Bone marrow (tissue), 2 donors: ENCODE results near the gene PTPRQ.

Source experiments
- DNase-seq, 2 donors: peaks; one replicate each; lab custom pipeline; 2025; lab: John Stamatoyannopoulos, UW

PTPRQ gene

DNA sequence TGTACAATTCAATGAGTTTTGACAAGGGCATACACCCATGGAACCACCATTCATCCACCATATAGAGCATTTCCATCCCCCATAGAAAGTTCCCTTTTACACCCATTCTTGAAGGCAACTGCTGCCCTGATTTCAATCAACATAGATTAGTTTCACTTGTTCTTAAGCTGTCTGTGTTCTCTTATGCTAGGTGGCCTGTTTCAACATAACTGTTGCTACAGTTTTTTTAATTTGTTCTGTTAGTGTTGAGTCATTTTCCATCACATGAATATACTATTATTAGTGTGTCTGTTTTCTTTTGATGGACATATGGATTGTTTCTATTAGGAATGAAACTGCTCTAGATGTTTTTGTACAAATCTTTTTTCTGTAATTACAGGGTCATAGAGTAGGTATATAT, 123.4 kb downstream of the PTPRQ start:
- DNase-seq = no peak

DNA sequence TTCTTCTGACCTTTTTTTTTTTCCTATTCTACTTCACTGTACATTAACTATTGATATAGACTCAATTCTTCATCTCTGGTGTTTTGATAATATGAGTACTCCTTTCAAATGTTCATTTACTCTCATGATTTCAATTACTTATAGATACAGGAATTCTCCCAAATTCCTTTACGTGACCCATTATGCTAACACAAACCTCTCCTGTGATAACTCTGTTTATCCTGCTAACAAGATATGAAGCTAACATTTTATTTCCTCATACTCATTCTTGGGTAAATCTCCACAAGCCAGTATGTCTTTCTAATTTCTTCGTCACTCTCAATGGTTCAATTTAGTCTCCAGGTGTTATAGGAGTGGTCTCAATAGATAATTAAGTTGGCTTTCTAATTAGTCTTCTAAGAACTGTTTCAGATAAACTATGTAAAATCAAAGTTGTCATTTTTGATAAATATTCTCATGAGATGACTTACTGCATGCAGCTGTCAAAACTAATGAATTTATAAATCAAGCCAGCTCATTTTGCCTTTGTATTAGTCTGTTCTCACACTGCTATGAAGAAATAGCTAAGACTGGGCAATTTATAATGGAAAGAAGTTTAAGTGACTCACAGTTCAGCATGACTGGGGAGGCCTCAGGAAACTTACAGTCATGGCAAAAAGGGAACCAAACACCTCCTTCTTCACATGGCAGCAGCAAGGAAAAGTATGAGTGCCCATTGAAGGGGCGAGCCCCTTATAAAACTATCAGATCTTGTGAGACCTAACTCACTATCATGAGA, 132.8 kb downstream of the PTPRQ start:
- no peak for DNase-seq

DNA sequence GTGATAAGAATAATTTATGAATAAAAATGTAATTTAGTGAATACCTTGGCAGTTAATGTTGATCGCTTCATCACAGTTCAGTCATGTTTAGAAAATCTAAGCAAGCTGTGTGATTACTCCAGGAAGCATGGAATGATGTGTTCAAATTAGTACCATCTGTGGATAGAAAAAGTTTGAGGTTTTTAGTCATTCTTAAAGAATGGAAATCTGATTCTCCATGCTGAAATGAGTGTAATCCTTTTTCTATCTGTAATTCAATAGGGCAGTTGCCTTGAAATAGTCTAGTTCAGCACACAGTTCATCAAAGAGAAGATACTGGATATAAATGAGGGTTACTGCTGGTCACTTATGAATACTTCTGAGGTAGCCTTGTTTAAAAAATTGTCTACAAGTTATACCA, 136.2 kb downstream of the PTPRQ start:
- no peak for DNase-seq

DNA sequence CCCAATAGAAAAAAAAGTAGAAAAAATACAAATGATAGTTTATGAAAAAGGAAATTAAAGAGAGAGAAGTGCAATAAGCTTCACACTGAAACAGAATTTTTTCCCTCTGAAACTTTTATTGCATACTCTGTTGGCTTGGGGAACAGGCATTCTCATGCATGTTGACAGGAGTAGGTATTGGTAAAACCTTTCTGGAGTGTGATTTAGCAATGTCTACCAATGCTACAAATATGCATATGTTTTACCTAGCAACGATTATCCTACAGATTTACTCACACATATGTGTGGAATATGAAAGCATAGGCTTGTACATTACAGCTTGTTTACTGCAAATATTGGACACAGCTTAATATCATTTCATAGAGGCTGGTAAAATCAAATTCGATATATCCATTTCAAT, 137.7 kb downstream of the PTPRQ start:
- no peak for DNase-seq

DNA sequence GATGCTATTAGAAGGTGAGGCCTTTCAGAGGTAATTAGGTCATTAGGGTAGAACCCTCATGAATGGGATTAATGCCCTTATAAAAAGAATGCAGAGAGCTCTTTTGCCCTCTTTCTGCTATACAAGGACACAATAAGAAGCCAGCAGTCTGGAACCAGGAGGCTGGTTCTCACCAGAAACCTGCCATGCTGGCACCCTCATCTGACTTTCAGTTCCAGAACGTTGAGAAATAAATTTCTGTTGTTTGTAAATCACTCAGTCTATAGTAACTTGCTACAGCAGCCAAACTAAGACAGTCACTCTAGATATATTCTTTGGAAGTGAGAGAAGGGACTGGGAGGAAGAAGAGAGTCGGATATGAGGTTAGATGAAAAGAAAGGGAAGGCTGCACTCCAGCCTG, 138.4 kb downstream of the PTPRQ start:
- DNase-seq = no peak

DNA sequence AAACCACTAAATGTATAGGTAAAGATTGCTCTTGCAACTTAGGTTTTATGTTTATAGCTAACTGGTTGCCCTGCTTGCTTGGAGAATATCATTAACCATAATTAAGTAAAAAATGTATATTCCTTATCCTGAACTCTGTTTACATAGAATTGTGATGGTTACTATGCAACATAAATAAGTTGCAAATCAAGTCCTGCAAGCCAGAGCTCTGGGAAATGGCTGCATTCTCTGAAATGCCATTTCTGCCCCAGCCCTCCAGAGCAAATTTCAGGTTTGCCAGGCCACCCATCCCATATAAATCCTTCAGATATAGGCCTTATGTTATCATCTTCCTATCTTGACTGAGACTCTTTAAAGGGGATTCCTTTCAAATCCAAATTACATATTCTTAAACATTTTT, 145.0 kb downstream of the PTPRQ start:
- DNase-seq = no peak

DNA sequence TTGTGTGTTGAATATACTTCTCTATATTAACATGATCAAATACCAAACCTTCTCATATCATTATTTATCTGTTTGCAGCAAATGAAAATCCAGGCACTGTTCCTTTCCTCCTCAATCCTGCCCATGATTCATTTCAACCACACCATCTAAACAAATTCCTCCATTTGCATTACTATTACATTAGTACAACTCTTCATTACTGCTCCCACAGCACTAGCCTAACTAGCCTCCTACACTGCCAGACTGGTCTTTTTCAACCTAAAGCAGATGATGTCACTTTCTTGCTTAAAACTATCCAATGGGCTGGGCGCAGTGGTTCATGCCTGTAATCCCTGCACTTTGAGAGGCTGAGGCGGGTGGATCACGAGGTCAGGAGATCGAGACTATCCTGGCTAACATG, 146.1 kb downstream of the PTPRQ start:
- no peak for DNase-seq

DNA sequence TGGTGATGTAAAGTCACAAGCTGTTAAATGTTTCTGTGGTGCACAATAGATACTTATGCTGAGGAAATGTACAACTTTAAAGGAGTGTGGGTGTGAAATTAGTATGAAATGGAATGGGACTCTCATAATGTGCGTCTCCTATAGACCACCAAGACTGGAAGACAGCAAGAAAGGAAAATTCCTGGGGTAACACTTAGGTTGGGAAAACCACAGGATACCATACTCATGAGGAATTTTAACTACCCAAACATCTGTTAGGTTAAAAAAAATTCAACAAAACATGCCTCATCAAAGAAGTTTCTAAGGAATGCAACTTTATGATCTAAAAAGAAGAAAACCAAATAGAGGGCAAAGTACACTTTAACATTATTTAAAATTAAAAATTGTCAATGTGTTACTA, 149.7 kb downstream of the PTPRQ start:
- no peak for DNase-seq

DNA sequence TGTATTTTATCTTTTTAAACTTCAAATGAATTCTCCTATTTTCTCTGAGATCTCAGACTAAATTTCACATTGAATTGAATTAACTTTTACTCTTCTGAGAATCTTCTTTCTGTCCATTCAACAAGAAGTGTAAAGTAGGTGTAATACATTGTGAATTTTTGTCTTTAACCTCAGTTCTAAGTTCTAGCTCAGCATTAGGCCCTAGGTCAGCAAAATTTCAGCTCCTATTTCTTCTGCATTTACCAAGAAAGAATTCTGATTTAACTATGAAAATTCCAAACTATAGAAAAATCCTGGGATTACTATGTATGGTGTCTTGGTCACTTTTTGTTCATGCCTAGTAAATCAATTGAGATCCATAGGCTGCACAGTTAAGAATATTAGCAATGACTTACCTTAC, 152.5 kb downstream of the PTPRQ start:
- DNase-seq = no peak

DNA sequence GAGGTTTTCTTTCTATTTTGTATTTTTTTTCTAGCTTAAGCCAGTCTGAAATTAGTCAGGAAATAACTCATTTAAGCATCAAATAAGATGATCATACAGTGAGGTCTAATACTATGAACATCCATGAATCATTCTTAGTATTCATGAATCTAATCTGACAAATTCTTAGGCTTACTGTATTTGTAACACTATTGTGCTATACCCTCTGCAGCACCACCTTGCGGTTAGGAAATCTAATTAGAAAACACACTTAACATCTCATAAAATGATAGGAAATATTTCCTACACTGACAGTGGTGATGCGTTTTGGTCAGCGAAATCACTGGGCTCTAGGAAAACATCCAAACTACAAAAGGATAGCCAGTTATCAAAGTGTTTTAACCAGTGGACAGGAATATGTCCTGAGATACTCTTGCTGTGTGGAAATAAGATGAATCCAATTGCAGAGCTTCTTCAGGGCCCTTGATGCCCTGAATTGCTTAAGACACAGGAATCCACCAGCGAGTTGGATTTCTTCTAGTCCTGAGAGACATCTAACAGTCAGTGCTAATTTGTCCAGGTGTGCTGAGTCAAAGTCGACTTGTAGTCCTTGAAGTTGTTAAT, 154.1 kb downstream of the PTPRQ start:
- no peak for DNase-seq

DNA sequence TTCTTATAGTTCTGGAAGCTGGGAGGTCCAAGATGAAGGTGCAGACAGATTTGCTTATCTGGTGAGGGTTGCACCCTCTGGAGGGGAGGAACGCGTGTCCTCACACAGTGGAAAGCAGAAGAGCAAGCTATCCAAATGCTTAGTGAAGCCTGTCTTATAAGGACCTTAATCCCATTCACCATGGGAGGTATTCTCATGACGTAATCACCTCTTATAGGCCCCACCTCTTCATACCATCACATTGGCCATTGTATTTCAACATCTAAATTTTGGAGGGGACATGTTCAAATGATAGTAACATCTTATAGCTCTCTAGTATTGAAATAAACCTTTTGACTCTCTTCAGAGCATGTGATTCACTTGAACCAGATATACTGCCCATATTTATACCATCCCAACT, 158.4 kb downstream of the PTPRQ start:
- no peak for DNase-seq

DNA sequence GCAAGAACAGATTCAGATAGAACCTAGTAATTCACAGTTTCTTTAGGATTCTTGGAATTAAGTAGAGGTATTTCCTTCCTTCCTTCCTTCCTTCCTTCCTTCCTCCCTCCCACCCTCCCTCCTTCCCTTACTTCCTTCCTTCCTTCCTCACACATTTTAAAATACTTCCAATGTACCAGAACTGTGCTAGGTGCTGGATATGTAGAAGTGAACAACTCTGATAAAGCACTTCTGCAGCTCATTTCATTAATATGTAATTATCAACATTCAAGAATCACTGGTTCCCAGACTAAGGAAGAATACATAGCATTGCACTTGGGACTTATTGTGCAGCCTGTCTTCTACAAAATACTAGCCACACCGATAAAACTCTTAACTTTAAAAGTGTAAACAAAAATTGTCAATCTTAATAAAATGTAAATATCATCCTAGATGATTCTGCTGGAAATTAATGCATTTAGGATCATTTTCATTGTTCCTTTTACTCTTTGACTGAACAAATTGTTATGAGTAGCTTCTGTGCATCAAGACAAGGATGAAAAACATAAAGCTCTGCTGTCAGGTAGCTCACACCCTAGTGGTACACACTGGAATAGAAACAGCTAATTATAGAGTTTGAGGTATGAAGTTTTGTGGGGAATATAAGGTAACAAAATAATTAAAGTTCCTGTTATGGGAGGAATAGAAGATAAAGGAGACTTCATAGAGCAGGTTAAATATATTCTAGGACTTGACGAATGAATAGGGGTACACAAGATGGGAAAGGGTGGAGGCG, 163.5 kb downstream of the PTPRQ start:
- DNase-seq = no peak

DNA sequence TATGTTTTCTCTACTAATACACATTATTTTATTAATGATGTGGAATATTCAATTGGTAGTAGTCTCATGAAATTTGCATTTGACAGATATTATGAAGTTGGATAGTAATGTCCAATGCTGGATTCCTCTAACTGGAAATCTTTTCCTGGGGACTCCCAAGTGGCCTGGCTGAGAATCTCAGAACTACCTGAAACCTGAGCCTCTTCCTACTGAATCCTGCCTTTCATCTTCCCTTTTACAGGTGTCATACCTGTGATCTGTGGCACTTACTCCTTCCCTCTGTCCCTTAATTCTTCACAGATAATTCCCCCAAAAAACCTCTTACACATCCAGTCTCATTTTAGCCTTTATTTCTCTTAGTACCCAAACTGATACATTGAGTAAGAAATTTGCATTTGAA, 173.7 kb downstream of the PTPRQ start:
- no peak for DNase-seq

DNA sequence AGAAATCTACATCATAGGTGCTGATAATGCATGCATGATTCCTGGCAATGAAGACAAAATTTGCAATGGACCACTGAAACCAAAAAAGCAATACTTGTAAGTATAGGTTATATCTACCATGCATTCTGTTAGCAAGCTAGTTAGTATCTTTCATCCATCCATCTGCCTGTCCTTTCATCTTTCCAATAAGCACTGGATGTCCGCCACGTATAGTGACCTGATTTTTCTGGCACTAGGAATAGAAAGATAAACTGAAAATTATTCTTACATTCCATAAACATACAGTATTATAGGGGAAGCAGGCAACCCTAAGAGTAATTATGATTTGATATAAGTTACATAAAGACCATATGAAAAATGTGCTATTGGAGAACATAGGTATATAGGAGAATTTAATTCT, 176.2 kb downstream of the PTPRQ start:
- DNase-seq = no peak

DNA sequence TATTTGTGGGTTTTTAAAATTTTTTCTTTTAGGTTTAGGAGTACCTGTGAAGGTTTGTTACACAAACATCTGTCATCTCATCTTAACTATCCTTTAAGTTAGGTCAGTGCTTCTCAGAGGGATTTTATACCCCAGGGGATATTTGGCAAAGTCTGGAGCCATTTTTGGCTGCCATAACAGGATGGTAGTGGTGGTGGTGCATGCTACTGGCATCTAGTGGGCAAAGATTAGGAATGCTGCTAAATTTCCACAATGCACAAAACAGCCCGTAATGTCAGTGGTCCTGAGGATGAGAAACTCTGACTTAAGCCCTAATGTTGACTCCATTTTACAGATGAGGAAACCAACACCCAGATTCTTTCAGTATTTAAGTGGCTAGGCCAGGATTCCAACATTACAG, 178.2 kb downstream of the PTPRQ start:
- no peak for DNase-seq

DNA sequence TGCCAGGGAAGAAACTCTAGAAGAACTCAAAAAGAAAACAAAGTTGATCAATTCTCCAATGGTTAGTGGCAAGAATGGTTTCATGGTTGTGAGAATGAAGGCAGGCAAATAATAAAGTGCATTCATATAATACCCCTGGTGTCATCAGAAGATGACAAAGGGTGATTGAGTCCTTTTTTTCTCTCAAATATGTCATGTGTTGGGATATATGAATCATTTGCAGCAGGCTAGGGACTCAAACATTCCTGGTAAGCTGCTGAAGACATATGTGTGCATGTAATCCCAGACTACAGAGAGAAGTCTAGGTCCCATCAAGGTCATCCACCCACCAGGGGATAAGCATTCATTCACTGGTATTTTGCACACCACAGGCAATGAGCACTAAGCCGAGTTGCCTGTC, 181.0 kb downstream of the PTPRQ start:
- DNase-seq = no peak

DNA sequence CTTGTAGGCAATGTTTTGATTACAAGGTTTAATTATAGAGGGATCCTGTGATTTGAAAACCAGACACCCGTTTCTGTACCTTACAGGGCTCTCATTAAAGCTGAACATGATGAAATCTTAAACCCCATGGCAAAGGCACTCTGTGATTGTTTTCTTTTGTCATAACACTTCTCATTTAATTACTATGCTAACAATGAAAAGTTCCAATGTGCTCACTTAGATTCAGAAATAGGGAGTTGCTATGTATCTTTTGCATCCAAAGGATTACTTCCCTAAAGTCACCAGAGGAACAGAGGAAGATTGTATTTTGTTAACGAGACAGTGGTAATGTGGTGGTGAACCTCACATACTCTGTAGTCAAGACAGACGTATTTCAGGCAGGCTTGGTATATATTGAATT, 181.9 kb downstream of the PTPRQ start:
- no peak for DNase-seq

DNA sequence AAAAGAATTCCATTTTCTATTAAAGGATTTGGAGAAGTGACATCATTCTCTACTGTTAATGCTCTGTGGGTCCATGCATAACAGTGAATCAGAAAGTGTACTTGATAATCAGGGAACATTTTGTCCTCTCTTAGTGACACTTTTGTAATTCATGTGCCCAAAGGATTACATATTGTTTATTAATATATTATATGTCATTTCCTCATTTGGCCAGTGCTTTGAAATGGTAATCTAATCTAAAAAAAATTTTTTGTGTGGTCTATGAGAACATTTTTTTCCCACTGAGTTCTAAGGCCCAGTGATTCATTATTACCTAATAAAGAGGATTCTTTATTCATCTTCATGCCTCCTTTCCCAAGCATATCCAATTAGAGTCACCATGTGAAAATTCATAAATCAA, 183.7 kb downstream of the PTPRQ start:
- DNase-seq = no peak

DNA sequence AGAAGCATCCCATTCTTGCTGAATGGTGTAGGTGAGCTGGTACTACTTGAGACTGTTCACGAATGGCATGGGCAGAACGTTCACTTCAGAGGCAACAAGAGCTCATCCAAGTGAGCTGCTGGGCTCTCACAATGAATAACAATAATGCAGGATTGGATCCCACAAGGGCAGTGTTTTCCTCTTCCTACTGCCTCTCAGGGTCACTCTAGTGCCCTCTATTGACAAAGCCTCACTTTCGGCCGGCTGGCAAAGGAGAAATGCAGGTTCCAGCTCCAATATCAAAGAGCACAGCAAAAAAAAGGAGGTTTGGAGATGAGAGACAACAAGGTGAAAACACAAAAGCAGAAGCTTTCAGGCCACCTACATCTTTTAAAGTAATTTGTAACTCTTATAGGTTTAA, 188.8 kb downstream of the PTPRQ start:
- DNase-seq = no peak

DNA sequence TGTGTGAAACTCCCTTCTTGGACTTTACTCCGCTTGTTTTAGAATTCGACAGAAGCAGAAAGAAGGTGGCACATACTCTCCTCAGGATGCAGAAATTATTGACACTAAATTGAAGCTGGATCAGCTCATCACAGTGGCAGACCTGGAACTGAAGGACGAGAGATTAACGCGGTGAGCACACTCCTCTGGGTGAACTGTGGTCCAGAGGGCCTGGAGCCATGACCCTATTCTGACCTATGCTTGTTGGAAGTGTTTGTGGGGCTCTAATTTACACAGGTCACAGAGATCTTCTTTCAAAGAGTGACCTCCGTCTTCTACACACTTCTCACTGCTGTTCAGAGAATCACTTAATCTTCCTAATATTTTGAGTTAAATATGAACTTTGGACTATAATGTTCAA, 190.9 kb downstream of the PTPRQ start:
- DNase-seq = no peak

DNA sequence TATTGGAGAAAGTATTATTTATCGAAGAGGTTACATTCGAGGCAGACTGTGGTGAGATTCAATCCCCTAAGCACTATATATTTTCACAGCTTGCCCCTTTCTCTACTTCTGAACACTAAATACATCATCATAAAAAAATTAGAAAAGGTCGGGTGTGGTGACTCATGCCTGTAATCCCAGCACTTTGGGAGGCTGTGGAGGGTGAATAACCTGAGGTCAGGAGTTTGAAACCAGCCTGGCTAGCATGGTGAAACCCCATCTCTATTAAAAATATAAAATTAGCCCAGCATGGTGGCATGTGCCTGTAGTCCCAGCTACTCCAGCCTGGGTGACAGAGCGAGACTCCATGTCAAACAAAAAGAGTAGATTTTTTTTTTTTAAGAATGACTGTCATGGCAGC, 192.8 kb downstream of the PTPRQ start:
- no peak for DNase-seq

DNA sequence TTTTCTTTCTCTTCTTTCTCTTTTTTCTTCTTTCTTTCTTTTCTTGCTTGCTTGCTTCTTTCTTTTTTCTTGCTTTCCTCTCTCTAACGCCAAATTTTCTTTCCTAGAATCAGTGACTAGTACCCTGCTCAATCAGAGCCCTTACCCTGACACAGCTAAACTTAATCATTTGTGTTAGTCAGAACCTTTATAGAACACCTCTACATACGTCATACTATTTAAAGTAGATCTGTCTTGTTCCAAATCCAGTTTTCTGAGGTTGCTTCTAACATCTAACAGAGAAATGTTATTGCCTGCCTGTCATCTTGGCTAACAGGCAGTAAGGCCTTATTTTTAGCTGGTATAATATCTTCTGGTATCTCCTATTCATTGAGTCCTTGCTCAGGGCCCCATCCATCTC, 197.9 kb downstream of the PTPRQ start:
- DNase-seq = no peak

DNA sequence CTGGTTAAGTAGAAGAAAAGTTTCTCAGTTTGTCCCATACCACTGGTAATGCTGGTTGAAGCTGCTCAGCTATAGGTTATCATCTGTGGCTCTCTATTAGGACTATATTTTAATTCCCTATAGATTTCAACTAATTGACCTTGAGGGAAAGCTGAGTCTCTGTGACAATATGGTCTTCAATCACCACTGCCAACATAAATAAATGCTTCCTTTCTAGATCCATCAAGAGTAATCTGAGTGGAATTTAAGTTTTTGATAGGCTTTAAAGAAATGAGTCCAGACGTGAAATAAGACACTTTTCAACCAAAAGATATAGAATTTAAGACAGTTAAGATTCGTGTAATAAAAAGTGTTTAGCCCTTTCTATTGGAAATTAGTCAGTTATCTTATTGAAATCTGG, 199.9 kb downstream of the PTPRQ start:
- DNase-seq = no peak
